ENCODE measurements around the gene POMT2. TPM values are rescaled to one million over a fixed set of nuclear protein-coding genes. Genes with fewer than 3 reads are reported as not detected.
"Not testable (repeated sequence)": the region's sequence is repeated elsewhere in the genome, so short reads cannot be mapped to it uniquely, and the experiment has no call there.

The POMT2 gene
- total RNA-seq, 2 donors from 2014 or later: 8.4 to 101 TPM

- no peaks in the 10 kb centered on the region for H3K9me3 ChIP-seq
- intact Hi-C loops (cut with DNase I): no loop called here
- H3K4me1 ChIP-seq (replicated peaks): no peaks in the 10 kb centered on the region
- no peak for DNase-seq (ENCODE audit: low spot score)
- no peak overlapping the region for H3K4me3 ChIP-seq
- H3K27ac ChIP-seq: no peak overlapping the region
- H3K36me3 ChIP-seq: no peaks in the 10 kb centered on the region
- 90% methylated on average over 3 of the region's 3 CpGs for WGBS
- no peaks in the 10 kb centered on the region for H3K27me3 ChIP-seq (replicated peaks; ENCODE audit: insufficient read depth)
- no peak for TF ChIP-seq CTCF (IDR thresholded peaks at IDR 0.05)
- no peak for TF ChIP-seq POLR2AphosphoS5 (IDR thresholded peaks at IDR 0.05)
- no peak for TF ChIP-seq POLR2A (IDR thresholded peaks at IDR 0.05)
Measured at GRCh38 chr14:77337880-77338279, 17.2 kb upstream of the POMT2 start.

DNA sequence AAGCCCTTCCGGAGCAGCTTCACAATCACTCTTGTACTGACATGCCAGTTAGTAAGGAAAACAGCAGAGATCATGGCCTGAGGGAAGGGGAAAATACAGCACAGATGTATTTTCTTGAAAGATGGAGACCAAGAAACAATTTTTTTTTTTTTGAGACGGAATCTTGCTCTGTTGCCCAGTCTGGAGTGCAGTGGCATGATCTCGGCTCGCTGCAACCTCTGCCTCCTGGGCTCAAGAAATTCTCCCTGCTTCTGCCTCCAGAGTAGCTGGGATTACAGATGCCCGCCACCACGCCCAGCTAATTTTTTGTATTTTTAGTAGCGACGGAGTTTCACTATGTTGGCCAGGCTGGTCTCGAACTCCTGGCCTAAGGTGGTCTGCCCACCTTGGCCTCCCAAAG, 16.6 kb upstream of the POMT2 start:
- H3K27ac ChIP-seq, H3K4me3 ChIP-seq, H3K9me3 ChIP-seq: not testable (repeated sequence)

DNA sequence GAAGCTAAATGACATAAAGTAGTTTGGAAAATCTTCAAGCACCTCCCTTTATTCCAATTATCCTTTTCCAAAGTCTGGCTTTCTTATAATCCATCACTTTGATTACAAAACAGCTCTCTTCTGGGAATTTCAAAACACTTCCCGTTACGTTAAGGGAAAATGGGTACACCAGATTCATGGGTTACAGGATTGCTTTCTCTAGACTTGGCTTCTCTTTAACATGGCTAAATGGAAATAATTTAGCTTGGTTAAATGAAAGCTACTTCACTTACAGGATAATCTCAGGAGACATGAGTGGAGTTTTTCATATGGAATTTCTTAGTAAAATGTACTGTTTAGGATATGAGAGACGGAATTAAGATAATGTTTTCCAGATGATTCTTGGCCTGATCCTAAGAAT, 14.9 kb upstream of the POMT2 start:
- Histone ChIP-seq H3K4me3 (no peak overlapping the region), H3K27ac (no peak overlapping the region), H3K36me3 (no peaks in the 10 kb centered on the region), H3K9me3 (no peaks in the 10 kb centered on the region), H3K27me3 (replicated peaks; ENCODE audit: insufficient read depth) (no peaks in the 10 kb centered on the region), H3K4me1 (replicated peaks) (no peaks in the 10 kb centered on the region)
- no peak for TF ChIP-seq POLR2A (IDR thresholded peaks at IDR 0.05)
- no peak for TF ChIP-seq CTCF (IDR thresholded peaks at IDR 0.05)
- no peak for TF ChIP-seq POLR2AphosphoS5 (IDR thresholded peaks at IDR 0.05)
- intact Hi-C loops (cut with DNase I): no loop called here
- WGBS: 97% methylated on average over 3 of the region's 3 CpGs
- no peak for DNase-seq (ENCODE audit: low spot score)

More for the DNA sequence above, 16.6 kb upstream of the POMT2 start:
- H3K36me3 ChIP-seq; DNase-seq (ENCODE audit: low spot score); intact Hi-C loops (cut with DNase I); H3K27me3 ChIP-seq (replicated peaks; ENCODE audit: insufficient read depth); H3K4me1 ChIP-seq (replicated peaks): not testable (repeated sequence)
- WGBS: 93% methylated on average over 9 of the region's 9 CpGs

GRCh38 chr14:77329872-77330271, 9.2 kb upstream of the POMT2 start:
- DNase-seq (ENCODE audit: low spot score): no peak
- intact Hi-C loops (cut with DNase I): no loop called here
- no peak overlapping the region for H3K4me3 ChIP-seq
- 88% methylated on average over 7 of the region's 7 CpGs for WGBS
- H3K36me3 ChIP-seq: no peaks in the 10 kb centered on the region
- no peaks in the 10 kb centered on the region for H3K9me3 ChIP-seq
- H3K4me1 ChIP-seq (replicated peaks): no peaks in the 10 kb centered on the region
- H3K27me3 ChIP-seq (replicated peaks; ENCODE audit: insufficient read depth): no peaks in the 10 kb centered on the region
- no peak overlapping the region for H3K27ac ChIP-seq
- TF ChIP-seq CTCF (IDR thresholded peaks at IDR 0.05): no peak
- no peak for TF ChIP-seq POLR2A (IDR thresholded peaks at IDR 0.05)
- no peak for TF ChIP-seq POLR2AphosphoS5 (IDR thresholded peaks at IDR 0.05)

GRCh38 chr14:77327111-77327510, 6.4 kb upstream of the POMT2 start:
- TF ChIP-seq POLR2A (IDR thresholded peaks at IDR 0.05): no peak
- TF ChIP-seq POLR2AphosphoS5 (IDR thresholded peaks at IDR 0.05): no peak
- no peak for TF ChIP-seq CTCF (IDR thresholded peaks at IDR 0.05)
- Histone ChIP-seq H3K4me1 (replicated peaks) (no peaks in the 10 kb centered on the region), H3K9me3 (no peaks in the 10 kb centered on the region), H3K4me3 (no peak overlapping the region), H3K27me3 (replicated peaks; ENCODE audit: insufficient read depth) (no peaks in the 10 kb centered on the region), H3K36me3 (no peaks in the 10 kb centered on the region), H3K27ac (no peak overlapping the region)
- no CpG with 5 or more reads among the region's 1 CpG for WGBS
- intact Hi-C loops (cut with DNase I): no loop called here
- DNase-seq (ENCODE audit: low spot score): no peak
